HG03064 (cell line): ENCODE measurements around the gene SGK2.
"Not testable (repeated sequence)": the region's sequence is repeated elsewhere in the genome, so short reads cannot be mapped to it uniquely, and the experiment has no call there.

Experiments
- ATAC-seq: cut with Tn5 transposase; IDR thresholded peaks from one replicate; pipeline ENCODE4 v1.9.1; 2021; ENCODE audit warnings: low read depth; ENCODE audit not compliant: unreplicated experiment

The SGK2 gene

GRCh38 chr20:43588526-43588925 is 29.7 kb downstream of the SGK2 start:
- not testable (repeated sequence) for ATAC-seq

- ATAC-seq: no peak
Observed at GRCh38 chr20:43590036-43590391, 31.2 kb downstream of the SGK2 start.

GRCh38 chr20:43590392-43591303 is 31.8 kb downstream of the SGK2 start, which contains the start of gene IFT52:
Gene IFT52 (plus strand): TSS chr20:43590937. CDS start chr20:43594699, 3,762 bp downstream.
- peak; percentile 96 for ATAC-seq

GRCh38 chr20:43601960-43602359 is 43.1 kb downstream of the SGK2 start:
- ATAC-seq: not testable (repeated sequence)

GRCh38 chr20:43603124-43603523 is 44.3 kb downstream of the SGK2 start:
- no peak for ATAC-seq

GRCh38 chr20:43605715-43606114 is 46.9 kb downstream of the SGK2 start:
- no peak for ATAC-seq

- ATAC-seq: not testable (repeated sequence)
Observed at GRCh38 chr20:43607278-43607677, 48.5 kb downstream of the SGK2 start.

- no peak for ATAC-seq
Observed at GRCh38 chr20:43631598-43631997, 72.8 kb downstream of the SGK2 start.
